ENCODE measurements around the gene GHSR.
A peak's percentile ranks its signal among the peaks of the same experiment; 100 is the strongest.

The GHSR gene, protein sequence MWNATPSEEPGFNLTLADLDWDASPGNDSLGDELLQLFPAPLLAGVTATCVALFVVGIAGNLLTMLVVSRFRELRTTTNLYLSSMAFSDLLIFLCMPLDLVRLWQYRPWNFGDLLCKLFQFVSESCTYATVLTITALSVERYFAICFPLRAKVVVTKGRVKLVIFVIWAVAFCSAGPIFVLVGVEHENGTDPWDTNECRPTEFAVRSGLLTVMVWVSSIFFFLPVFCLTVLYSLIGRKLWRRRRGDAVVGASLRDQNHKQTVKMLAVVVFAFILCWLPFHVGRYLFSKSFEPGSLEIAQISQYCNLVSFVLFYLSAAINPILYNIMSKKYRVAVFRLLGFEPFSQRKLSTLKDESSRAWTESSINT

DNA sequence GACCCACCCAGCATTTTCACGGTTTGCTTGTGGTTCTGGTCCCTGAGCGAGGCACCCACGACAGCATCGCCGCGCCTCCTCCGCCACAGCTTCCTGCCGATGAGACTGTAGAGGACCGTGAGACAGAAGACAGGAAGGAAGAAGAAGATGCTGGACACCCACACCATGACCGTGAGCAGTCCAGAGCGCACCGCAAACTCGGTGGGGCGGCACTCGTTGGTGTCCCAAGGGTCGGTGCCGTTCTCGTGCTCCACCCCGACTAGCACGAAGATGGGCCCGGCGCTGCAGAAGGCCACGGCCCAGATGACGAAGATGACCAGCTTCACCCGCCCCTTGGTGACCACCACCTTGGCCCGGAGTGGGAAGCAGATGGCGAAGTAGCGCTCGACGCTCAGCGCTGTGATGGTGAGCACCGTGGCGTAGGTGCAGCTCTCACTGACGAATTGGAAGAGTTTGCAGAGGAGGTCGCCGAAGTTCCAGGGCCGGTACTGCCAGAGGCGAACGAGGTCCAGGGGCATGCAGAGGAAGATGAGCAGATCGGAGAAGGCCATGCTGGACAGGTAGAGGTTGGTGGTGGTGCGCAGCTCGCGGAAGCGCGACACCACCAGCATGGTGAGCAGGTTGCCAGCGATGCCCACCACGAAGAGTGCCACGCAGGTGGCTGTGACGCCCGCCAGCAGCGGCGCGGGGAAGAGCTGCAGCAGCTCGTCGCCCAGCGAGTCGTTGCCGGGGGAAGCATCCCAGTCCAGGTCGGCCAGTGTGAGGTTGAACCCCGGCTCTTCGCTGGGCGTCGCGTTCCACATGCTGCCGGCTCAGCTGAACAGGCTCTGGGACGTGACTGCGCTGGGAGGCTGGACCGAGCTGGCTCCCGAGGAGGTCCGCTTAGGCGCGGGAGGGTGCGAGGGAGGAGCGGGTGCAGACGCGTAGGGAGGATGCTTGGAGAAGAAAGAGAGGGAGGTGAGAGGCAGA, at the start of gene GHSR:
TSS of gene GHSR (minus strand) at position 846 of the 969 bp plus-strand sequence. CDS start at position 803, 43 bp downstream.
- DNase-seq: peak; percentile 24

DNA sequence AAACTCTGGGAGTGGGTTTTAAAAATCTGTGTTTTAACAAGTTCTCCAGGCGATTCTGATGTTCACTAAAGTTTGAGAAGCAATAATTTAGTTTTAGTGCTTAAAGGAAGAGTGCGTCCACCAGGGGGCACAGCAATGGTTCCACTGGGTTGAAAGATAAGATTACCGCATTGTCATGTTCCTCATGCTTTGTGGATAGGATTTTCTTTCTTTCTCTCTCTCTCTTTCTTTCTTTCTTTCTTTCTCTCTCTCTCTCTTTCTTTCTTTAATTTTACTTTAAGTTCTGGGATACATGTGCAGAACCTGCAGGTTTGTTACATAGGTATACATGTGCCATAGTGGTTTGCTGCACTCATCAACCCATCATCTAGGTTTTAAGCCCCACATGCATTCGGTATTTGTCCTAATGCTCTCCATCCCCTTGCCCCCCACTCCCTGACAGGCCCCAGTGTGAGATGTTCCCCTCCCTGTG, 42.0 kb upstream of the GHSR start:
- peak; percentile 72 for DNase-seq

DNA sequence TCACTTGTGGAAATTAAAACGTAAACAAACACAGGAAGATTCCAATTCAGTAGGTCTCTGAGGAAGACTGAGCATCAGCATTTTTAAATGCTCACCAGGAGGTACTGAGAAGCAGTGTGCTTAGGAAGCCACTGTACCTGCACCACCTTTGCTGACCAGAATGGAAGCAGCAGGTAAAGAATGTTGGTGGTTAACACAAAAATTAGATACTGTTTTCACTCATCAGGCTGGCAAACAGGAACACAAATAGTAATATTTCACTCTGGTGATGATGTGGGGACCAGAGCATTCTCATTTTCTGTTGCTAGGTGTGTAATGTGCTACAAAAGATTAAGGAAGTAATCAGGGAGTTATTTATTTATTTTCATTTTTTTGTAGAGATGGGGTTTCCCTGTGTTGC, 29.9 kb upstream of the GHSR start:
- DNase-seq: no peak

DNA sequence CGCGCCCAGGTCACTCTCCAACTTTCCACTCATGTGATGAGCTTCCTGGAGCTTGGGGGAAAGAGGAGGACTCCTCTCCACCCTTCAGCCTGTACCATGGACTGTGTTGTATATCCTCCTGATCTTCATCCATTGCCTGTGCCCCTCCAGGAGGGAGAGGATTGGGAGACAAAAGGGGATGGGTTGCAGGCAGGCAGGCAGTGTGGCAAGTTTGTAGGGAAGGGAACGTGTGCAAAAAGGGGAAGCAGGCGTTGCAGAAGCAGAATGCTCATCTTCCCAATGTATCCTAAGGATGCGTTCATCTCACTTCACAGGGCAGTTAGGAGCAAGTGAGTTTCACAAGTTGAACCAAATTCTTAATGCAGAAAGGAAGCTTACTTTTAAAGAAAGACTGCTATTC, 28.1 kb upstream of the GHSR start:
- DNase-seq: no peak

DNA sequence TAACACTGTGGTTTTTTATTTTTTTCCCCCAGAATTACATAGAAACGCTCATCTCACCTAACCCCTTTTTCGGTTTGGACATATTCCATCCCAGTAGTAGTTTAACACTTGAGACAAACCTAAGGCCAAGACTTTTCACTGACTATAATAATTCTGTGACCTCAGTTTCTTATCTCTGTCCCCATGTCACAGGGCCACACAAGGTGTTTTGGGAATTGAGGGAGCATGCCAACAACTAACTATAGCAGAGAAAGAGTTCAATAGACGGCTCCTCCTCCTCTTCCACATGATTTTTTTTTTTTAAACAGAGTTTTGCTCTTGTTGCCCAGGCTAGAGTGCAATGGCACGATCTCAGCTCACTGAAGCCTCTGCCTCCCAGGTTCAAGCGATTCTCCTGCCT, 27.4 kb upstream of the GHSR start:
- no peak for DNase-seq

DNA sequence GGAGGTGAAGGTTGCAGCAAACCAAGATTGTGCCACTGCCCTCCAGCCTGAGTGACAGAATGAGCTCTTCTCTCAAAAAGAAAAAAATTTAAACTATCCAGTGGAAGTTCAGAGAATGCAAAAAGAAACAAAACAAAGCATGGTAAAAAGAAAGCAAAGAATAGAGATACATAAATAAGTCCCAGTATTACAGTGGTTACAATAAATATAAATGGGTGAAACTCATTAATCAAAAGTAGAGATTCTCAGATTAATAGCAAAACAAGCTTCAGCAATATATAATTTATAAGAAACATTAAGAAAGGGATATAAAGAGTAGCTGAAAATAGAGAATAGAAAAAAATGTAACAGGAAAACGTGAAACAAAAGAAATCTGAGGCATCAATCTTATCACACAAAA, 23.6 kb upstream of the GHSR start:
- no peak for DNase-seq

DNA sequence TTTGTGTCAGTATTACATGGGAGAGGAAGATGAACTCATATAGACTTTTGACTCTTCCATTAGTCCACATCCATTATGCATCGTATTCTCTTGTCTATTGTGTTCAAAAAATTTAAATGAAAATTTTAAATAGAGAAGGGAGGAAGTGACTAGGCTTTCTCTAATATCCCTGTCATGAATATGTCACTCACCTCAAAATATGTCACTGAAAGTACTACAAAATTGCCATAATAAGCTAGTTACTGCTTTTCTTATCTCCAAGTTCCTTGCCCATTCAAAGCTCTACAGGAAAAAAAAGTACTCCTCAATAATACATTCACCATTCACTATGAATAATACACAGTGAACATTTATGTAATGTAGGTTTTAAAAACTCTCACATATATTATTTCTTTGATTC, 22.3 kb upstream of the GHSR start:
- DNase-seq: no peak

DNA sequence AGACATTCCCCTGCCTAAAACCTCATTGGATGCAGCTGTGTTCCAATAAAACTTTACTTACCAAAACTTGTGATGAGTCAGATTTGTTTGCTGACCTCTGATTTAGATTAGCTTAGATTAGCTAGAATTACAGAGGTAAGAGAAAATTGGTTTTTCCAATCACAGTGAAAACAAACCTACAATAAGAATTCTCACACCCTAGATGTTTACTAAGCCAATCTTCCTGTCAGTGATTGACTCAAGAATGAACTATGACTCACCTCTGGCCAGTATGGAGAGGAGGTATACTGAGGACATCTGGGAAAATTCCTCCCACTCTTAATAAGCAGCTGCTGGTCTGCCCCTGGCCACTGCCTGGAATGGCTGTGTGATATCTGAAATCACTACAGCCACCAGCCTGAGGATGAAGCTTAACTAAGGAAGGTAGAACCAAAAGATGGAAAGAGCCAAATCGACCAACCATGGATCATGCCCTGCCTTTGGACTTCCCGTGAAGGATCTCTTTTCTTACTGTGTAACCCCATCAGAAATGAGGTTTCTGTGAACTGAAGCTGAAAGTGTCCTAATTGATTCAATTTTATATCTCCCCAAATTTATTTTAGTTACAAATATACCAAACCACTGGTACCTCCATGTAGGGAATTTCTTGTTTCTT, 19.0 kb upstream of the GHSR start:
- DNase-seq: no peak

DNA sequence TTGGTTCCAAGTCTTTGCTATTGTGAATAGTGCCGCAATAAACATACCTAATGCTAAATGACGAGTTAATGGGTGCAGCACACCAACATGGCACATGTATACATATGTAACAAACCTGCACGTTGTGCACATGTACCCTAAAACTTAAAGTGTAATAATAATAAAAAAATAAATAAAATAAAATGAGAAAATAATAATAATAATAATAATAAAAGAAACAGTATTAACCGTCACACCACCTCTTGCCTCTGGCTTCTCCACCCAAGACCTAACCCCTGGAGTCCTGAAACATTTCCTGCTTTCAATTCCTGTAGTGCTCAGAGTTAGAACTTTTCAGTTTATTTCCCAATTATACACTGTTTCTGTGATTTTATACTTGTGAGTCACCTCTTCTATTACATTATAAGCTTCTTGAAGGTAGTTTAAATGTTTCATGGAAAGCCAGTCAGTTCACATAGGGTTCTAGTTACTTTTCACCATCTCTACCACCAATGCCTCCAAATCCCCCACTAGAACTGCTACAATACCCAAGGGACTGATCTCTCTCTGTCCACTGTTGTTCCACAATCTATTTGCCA, 18.4 kb upstream of the GHSR start:
- DNase-seq: no peak

DNA sequence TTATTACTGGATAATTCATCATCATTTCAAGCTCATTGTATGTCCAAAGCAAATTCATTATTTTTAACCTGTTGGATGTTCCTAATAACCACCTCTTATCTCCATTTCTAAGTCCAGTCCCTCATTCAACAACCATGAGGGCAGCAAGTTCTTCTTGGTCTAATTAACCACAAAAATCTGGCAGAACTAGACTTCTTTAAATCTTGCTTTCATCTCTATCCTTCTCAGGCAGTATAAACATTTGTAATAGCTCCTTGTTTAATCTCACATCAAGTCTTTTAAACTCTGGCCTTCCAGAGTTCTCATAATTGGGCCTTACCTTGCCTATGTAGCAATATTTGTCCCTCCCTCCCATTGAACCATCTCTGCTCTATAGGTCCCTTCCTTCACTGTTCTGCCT, 17.0 kb upstream of the GHSR start:
- DNase-seq: no peak

DNA sequence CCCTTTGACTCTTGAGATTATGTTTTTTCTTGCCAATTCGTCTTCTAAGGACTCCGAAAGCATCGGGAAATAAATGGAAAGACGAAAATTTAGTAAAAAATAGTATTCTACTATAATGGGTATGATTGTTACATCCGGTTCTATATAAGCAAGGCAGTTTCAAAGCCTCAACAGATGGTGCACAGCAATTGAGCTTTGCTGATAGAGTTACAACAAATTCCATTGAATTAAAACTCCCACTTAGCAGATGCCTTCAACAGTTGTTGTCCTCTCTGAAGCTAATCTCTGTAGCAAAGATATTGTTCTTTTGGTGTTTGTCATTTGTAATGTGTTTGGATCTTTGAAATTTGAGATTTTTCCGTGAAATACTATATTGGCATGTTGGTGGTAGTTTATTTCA, 16.1 kb upstream of the GHSR start:
- DNase-seq: no peak

DNA sequence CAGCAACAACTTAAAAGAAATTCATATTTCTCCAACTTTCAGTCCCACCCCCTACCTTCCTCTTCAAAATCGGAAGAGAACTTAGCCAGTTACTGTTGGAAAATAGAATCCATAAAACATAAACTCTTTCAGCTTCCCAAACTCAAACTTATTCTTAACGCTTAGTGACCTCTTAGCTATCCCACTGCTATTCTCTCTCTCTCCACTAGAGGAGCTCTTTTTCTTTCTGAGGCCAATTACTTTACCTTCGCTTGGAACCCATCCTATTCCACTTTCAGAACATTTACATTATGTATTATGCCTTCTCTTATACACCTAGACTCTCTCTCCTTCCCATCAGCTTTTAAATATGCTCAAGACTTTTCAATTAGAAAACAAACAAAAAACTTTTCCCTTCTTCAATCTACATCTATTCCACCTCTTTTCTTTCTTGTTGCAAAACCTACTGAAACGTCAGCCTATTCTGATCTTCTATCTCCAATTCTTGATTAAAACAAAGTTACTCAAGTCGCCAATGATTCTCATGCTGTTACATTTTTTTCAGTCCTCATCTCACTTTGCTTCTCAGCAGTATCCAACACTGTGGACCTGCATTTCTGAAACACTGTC, 13.4 kb upstream of the GHSR start:
- DNase-seq: peak; percentile 34

DNA sequence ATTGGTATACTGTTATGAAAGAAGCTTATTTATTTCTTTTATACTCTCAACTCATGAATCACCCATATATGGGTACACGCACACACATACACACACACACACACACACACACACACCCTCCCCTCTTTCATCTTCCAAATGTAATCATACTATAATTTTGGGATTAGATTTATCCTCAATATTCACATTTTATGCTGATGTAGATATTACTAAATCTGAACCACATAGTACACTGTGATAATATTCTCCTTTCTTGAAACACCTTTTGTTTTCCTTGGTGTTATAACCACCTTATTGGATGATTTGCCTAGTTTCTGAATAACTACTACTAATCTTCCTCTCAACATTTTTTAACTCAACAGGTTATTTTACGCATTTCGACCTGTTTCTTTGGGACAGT, 8.1 kb upstream of the GHSR start:
- no peak for DNase-seq

DNA sequence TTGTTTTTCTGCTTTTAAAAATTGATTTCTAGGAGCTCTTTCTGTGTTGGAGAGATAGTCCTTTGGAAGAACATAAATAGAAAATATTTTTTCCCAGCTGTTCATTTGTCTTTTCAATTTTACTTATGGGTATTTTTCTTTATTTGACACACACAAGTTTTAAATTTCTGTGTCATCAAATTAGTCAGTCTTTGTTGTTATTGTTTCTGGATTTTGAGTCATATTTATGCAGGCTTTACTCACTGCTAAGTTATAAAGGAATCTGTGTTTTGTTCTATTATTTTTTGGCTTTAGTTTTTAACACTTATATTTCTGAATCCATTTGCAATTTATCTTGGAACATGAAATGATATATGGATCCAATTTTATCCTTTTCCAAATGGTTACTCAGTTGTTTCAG, 5.9 kb upstream of the GHSR start:
- DNase-seq: no peak

DNA sequence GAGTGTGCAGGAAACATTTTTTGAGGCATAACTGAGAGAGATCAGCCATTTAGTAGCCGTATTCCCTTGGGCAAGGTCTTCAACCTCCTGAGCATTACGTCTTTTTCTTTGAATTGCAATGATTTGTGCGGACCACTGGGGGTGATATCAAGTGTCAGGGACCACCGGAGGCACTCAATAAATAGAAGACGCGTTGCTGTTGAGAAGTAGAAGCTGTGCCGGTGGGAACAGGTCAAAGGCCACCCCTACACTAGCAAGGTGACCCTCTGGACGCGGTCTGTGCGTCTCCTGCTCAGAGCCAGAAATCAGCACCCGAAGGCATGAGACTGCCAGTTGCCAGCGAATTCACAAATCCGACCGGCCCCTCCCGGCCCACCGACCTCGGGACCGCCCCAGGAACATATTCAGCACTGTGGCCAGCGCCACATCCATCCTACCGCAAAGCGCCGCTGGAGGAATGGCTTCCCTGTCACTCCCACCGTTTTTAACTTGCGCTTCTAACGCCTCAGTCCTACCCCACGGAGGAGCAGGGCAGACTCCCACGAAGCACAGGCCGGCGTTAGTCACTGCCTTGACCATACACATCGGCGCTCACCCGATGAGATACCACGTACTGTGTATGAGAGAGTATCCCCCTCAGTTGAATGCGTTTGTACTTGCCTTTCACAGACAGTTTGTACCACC, 1.4 kb upstream of the GHSR start:
- DNase-seq: peak; percentile 78

DNA sequence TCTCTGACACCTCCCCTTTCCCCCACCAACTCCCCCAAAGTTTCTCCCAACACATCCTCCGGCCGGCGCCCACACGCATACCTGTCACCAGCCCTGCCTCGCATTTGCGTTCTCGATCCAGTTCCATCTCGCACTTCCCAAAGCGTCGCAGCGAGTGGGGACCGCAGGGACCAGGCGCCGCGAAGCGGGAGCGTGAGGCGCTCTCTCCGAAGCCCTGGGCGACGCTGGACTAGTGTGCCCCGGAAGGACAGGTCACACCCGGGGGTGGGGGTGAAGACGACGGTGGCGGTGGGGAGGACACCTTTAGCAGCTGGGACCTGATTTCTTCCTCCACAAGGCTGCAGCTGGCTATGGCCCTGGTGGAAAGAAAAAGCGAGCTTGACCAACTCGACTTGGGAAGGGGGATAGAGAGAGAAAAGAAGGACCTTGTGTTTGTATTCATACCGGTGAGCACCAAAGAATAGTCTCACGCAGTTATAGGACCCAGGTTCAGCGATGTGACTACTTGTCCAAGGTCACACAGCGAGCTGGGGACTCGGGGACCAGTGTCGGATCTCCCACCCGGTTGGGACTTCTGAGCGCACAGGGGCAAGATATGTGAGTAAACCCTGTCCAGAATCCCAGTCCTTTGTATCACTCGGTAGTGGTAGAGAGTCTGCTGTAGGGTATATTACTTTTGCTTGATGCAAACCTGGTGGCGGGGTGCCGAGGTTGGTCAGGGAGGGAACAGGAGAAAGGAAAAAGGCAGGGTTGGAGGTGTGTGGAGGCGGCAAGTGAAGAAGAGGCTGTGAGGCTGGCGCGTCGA, 607 bp upstream of the GHSR start:
- DNase-seq: peak; percentile 28

DNA sequence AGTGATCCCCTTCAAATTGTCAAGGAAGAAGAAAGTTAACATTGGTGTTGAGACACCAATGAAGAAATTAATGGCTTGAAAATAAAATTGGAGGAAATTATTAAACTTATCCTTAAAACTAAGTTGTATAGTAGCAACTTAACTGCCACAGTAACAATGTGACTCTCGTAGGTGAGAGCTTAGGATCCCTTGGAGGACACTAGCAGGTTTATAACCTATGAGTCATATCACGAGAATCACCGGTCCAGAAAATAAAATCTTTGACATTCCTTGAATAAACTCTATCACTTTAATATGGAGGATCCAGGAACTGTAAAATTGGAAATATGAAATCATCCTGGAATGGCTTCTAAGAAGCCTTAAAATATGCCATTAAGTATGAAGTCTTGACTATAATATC, 2.1 kb downstream of the GHSR start:
- no peak for DNase-seq

DNA sequence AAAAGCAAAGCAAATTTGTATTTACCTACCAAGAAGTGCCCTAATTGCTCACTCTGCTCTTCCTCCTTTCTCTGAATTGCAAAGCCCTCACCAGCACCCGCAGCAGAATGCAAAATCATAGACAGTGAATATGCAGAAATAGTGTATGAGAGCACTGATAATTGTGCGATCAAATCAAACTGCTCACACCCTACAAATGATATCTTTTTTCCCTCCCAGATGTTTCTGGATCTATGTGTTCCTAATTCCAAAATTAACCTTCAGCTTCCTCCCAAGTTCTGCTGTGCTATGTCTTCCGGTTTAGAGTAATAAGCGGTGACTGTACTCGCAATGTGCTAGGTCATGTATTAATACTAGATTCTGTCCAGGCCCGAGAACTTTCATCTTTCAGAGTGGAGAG, 3.4 kb downstream of the GHSR start:
- no peak for DNase-seq

DNA sequence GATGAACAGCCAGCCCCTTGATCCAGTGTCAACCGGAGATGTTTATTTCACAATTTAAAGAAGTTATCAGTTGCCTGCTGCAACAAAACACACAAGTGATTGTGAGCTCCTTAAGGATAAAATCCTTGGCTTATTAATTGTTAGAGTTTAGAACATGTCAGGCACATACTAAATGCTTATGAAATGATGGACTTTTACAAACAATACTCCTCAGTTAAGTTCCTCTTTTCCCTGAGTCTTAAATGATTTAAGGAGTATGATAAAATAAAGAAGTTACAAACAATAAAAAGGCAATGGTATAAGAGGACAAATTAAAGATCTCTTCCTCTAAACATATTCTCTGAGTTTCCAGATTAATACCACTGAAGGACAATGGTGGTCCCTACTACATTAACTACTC, 5.7 kb downstream of the GHSR start:
- no peak for DNase-seq

DNA sequence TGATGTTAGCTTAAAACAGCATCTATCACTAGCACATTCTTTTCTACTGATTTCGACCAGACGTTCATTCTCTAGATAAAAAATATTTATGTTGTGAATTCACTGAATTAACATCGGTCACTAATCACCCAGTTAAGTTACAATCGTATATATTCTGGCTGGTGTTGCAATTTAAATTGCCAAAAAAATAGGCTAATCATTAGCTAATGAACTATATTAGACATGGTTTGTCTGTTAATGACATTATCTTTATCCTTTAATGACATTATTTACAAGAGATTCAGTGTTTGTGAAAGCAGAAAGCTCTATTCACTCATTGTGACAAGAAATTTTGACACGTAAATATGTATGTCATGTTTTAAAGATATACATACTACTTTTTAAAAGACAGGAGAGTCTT, 6.7 kb downstream of the GHSR start:
- DNase-seq: no peak

DNA sequence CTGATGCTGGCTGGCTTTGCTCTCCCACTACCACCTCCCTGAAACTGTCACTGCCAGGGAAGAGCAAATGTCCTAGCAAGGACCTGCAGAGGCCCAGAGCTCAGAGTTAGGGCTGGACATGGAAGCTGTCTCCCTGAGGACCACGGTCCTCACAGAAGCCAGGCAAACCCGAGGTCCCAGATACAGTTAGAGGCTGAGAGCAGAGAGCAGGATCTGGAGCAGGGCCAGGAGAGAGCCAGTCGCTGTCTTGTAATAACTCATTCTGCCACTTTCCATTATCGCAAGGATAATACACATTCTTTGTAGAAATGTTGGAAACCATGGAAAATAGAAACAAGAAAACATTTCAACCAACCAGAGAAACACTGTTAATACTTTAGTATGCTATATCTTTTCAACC, 10.1 kb downstream of the GHSR start:
- DNase-seq: no peak
